Measurements from ENCODE around the gene ST6GALNAC1.

Gene ST6GALNAC1

DNA sequence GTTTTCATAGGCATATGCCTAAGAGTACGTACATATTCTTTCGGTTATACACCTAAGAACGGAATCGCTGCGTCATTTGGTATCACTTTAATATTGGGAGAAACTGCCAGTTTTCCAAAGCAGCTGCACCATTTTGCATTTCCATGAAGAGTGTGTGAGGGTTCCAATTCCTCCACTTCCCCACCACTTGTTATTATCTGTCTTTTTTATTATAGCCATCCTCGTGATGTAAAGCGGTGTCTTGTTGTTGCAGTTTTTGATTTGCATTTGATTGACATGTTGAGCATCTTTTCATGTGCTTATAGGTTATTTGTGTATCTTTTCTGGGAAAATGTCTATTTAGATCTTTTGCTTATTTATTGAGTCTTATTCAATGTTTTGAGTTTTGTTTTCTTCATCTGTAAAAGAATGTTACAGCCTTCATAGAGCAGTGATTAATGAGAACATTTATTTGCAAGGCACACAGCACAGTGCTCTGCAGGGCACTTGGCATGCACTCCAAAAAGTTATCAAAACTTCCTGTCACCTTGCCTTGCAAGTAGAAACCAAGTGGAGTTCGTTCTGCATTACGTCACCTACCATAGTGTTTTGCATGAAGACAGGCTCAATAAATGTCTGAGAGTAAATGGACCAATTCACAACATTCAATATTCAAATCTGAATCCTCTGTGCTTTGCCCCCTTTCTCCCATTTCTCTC is 26.6 kb upstream of the ST6GALNAC1 start:
- TF ChIP-seq, protein P1, sequence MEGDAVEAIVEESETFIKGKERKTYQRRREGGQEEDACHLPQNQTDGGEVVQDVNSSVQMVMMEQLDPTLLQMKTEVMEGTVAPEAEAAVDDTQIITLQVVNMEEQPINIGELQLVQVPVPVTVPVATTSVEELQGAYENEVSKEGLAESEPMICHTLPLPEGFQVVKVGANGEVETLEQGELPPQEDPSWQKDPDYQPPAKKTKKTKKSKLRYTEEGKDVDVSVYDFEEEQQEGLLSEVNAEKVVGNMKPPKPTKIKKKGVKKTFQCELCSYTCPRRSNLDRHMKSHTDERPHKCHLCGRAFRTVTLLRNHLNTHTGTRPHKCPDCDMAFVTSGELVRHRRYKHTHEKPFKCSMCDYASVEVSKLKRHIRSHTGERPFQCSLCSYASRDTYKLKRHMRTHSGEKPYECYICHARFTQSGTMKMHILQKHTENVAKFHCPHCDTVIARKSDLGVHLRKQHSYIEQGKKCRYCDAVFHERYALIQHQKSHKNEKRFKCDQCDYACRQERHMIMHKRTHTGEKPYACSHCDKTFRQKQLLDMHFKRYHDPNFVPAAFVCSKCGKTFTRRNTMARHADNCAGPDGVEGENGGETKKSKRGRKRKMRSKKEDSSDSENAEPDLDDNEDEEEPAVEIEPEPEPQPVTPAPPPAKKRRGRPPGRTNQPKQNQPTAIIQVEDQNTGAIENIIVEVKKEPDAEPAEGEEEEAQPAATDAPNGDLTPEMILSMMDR (IDR thresholded peaks at IDR 0.05; ENCODE audit: insufficient read depth, missing control alignments) = no peak
- FAIRE-seq (no peak), DNase-seq (ENCODE audit: insufficient read length, low spot score) (no peak)

GRCh38 chr17:76667786-76668453 is 24.4 kb upstream of the ST6GALNAC1 start:
- TF ChIP-seq, protein P1 (IDR thresholded peaks at IDR 0.05; ENCODE audit: insufficient read depth, missing control alignments) = no peak
- no peak for FAIRE-seq
- DNase-seq (ENCODE audit: insufficient read length, low spot score) = no peak

GRCh38 chr17:76667491-76667755 is 23.9 kb upstream of the ST6GALNAC1 start:
- FAIRE-seq = no peak
- TF ChIP-seq, protein P1 (IDR thresholded peaks at IDR 0.05; ENCODE audit: insufficient read depth, missing control alignments) = no peak

DNA sequence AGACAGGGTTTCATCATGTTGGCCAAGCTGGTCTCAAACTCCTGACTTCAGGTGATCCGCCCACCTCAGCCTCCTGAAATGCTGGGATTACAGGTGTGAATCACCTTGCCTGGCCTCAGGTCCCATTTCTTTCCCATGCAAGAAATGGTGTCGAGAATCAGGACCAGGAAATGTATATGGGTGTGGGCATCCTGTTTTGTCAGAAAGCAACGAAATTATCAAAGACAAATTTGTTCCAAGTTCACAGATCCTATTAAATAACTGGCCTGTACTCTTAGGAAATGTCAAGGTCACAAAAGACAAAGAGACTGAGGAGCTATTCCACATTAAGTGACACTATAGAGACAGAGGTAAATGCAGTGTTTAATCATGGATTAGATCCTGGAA is 17.1 kb upstream of the ST6GALNAC1 start:
- no peak for FAIRE-seq

More at GRCh38 chr17:76667491-76667755, 23.9 kb upstream of the ST6GALNAC1 start:
- DNase-seq (ENCODE audit: insufficient read length, low spot score) = no peak

GRCh38 chr17:76659928-76660655 is 16.5 kb upstream of the ST6GALNAC1 start:
- DNase-seq (ENCODE audit: insufficient read length, low spot score) (no peak), FAIRE-seq (no peak)
- TF ChIP-seq, protein P1 (IDR thresholded peaks at IDR 0.05; ENCODE audit: insufficient read depth, missing control alignments) = no peak

More for the DNA sequence above, 17.1 kb upstream of the ST6GALNAC1 start:
- no peak for DNase-seq (ENCODE audit: insufficient read length, low spot score)
- TF ChIP-seq, protein P1 (IDR thresholded peaks at IDR 0.05; ENCODE audit: insufficient read depth, missing control alignments) = no peak

- no peak for DNase-seq (ENCODE audit: insufficient read length, low spot score)
- TF ChIP-seq, protein P1 (IDR thresholded peaks at IDR 0.05; ENCODE audit: insufficient read depth, missing control alignments) = no peak
- no peak for FAIRE-seq
Observed at GRCh38 chr17:76658242-76658662, 14.7 kb upstream of the ST6GALNAC1 start.

Data from D721Med (cell line).